Lower lobe of right lung (tissue), 2 donors: ENCODE measurements around the gene IMMP2L. TPM values are rescaled to one million over a fixed set of nuclear protein-coding genes. Genes with fewer than 3 reads are reported as not detected.

Experiments used
- ATAC-seq, 2 donors: fragments of 200-7000 bp; cut with Tn5 transposase; one replicate each; pipeline ENCODE4 v1.9.1; 2020 to 2022; ENCODE audit warnings: mild to moderate bottlenecking in 2 of 2, moderate library complexity in 2 of 2
- DNase-seq: peaks from one replicate; pipeline ENCODE4 v3.0.0-alpha.2; 2020
- H3K27ac ChIP-seq: fragments of 200-600 bp; one replicate; pipeline ENCODE4 v1.8.0; 2022
- H3K27me3 ChIP-seq: fragments of 200-600 bp; one replicate; pipeline ENCODE4 v1.8.0; 2022; ENCODE audit warnings: low read depth
- H3K36me3 ChIP-seq: fragments of 200-600 bp; one replicate; pipeline ENCODE4 v1.8.0; 2022; ENCODE audit warnings: mild to moderate bottlenecking
- H3K4me1 ChIP-seq: fragments of 200-600 bp; one replicate; pipeline ENCODE4 v1.8.0; 2022
- H3K4me3 ChIP-seq: fragments of 200-600 bp; one replicate; pipeline ENCODE4 v1.8.0; 2022; ENCODE audit warnings: mild to moderate bottlenecking
- H3K9me3 ChIP-seq: fragments of 200-600 bp; one replicate; pipeline ENCODE4 v1.8.0; 2022
- intact Hi-C: fragments of 100-400 bp; cut with DNase I; formaldehyde crosslinking; loops from one replicate; pipeline ENCODE4 v1.11.0; 2022
- total RNA-seq: library from RNA; stranded (reverse); fragmentation: NEBNext Ultra II Directional; extraction: Animal tissue kit (Norgen Biotek cat#: 25700); gene quantifications from one replicate; pipeline ENCODE4 v1.2.1, GENCODE V29; 2021
- TF ChIP-seq, protein P1 (sequence below): fragments of 200-600 bp; IDR thresholded peaks from one replicate; pipeline ENCODE4 v1.8.0; 2022; ENCODE audit warnings: antibody characterized with exemption, mild to moderate bottlenecking
- donor health status: DM: no; HTN: yes; CAD: no; lungs with severe emphysema.

The IMMP2L gene
- total RNA-seq, 1 donor from 2014 or later: 14.7 TPM

DNA sequence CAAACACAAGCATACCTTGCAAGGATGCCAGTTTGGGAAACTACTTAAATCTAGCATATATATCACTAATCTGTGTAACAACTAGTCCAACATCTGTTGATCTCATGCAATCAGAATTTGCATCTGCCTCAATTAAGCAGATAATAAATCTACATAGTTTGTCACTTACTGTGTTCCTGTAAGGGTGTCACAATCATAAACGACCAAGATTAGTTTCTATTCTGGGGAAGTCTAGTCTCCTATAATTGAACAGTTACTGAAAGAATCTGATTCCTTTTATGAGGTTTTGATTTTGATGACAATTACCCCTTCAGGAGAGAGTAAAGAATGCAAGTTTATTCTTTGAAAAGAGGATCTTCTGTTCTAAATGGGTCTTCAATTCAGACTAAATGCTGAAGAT, 556.8 kb downstream of the IMMP2L start:
- intact Hi-C loops: no loop called here
- TF ChIP-seq, protein P1, sequence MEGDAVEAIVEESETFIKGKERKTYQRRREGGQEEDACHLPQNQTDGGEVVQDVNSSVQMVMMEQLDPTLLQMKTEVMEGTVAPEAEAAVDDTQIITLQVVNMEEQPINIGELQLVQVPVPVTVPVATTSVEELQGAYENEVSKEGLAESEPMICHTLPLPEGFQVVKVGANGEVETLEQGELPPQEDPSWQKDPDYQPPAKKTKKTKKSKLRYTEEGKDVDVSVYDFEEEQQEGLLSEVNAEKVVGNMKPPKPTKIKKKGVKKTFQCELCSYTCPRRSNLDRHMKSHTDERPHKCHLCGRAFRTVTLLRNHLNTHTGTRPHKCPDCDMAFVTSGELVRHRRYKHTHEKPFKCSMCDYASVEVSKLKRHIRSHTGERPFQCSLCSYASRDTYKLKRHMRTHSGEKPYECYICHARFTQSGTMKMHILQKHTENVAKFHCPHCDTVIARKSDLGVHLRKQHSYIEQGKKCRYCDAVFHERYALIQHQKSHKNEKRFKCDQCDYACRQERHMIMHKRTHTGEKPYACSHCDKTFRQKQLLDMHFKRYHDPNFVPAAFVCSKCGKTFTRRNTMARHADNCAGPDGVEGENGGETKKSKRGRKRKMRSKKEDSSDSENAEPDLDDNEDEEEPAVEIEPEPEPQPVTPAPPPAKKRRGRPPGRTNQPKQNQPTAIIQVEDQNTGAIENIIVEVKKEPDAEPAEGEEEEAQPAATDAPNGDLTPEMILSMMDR: no peak

DNA sequence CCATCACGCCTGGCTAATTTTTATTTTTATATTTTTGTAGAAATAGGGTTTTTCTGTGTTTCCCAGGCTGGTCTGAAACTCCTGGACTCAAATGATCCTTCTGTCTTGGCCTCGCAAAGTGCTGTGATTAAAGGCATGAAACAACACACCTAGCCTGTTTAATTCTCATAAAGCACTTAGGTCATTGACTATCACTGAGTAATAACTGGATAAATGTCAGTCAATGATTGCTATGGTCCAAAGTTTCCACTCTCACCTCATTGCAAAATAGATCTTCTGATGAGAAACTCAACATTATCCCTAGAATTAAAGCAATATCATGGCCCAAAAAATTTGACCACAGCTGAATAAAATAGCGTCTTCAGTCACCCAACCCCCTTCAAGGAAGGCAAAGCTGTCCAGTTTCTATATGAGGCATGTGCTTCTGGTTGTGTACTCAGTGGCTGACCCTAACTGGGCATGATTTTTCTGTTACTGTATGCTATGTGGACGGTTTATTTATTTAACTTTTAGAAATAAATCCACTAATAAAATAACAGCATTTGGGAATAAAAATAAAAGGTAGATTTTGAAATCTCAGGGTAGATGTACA, 557.9 kb downstream of the IMMP2L start:
- Histone ChIP-seq H3K36me3 (no peaks in the 10 kb centered on the region), H3K4me1 (no peaks in the 10 kb centered on the region), H3K27ac (no peak overlapping the region), H3K9me3 (no peaks in the 10 kb centered on the region), H3K27me3 (no peaks in the 10 kb centered on the region), H3K4me3 (no peak overlapping the region)
- ATAC-seq (no peak), DNase-seq (no peak)
- TF ChIP-seq, protein P1: no peak
- intact Hi-C loops: no loop called here

More for the DNA sequence above, 556.8 kb downstream of the IMMP2L start:
- H3K9me3 ChIP-seq: no peaks in the 10 kb centered on the region
- no peak overlapping the region for H3K27ac ChIP-seq
- no peaks in the 10 kb centered on the region for H3K36me3 ChIP-seq
- no peak overlapping the region for H3K4me3 ChIP-seq
- no peaks in the 10 kb centered on the region for H3K27me3 ChIP-seq
- DNase-seq (no peak), ATAC-seq (no peak)
- H3K4me1 ChIP-seq: no peaks in the 10 kb centered on the region

DNA sequence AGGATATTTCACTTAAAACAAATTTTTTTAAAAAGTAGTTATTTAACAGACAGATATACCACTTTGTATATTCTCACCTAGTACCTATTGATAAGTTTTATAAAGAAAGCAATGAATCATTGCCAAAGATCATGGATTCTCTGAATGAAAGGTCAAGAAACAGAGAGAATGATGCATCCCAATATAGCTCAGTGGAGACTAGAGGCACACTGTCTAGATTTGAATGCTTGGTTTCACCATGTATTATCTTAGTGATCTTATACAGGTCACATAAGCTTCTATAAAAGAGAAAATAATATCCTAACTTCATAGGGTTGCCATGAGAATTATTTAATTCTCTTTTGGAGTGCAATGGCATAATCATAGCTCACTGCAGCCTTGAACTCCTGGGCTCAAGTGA, 558.4 kb downstream of the IMMP2L start:
- intact Hi-C loops: no loop called here
- H3K27ac ChIP-seq: no peak overlapping the region
- no peaks in the 10 kb centered on the region for H3K27me3 ChIP-seq
- H3K4me1 ChIP-seq: no peaks in the 10 kb centered on the region
- H3K4me3 ChIP-seq: no peak overlapping the region
- DNase-seq (no peak), ATAC-seq (no peak)
- H3K36me3 ChIP-seq: no peaks in the 10 kb centered on the region
- H3K9me3 ChIP-seq: no peaks in the 10 kb centered on the region
- TF ChIP-seq, protein P1: no peak

DNA sequence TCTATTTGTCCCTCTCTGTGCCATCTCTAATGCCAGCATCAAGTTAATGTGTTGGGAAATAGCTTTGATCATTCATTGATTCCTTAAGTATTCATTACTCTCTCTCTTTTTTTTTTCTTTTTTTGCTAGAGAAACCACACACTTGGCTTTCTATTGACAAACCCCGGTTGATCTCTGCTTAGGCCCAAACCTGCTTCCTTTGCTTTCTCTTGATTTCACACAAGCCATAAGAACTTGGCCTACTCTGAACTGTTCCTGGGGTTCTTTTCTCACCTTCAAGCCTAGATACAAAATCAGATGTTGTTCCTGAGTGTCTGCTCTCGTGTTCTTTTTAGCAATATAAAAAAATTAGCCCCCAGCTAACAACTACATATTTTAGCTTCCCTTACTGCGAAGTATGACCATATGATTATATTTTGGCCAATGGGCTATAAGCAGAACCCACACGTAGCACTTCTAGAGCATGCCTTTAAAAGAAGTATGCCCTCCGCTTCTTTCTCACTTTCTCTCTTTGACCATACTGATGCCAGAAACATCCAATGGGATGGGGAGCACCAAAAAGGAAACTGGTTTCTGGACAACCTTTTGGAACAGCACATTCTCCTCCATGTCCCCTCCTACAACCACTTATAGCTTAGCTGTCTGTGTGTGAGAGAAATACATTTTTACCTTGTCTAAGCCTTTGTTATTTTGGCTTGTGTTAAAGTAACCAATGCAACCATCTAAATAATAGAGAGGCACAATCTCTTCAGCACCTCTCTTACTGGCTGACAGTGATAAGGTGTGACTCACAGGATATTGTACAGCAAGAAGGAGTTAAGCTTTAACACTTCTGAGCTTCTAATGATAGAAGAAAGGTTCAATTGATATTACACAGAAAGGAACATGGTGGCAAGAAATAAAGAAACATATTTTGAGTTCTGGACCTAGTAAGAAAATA, 568.0 kb downstream of the IMMP2L start:
- no peak overlapping the region for H3K27ac ChIP-seq
- ATAC-seq: no peak

DNA sequence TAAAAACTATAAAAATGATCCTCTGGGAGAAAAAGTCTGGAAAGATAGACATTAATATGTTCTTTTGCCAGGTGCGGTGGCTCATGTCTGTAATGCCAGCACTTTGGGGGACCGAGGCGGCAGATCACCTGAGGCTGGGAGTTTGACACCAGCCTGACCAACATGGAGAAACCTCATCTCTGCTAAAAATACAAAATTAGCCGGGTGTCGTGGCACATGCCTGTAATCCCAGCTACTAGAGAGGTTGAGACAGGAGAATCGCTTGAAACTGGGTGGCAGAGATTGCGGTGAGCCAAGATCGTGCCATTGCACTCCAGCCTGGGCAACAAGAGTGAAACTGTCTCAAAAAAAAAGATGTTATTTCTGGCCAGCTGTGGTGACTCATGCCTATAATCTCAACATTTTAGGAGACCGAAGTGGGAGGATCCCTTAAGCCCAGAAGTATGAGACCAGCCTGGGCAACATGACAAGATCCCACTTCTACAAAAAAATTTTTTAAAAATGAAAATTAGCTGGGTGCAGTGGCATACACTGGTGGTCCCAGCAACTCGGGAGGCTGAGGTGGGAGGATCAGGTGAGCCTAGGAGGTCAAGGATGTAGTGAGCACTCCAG, 573.3 kb downstream of the IMMP2L start:
- TF ChIP-seq, protein P1: no peak
- H3K4me3 ChIP-seq: no peak overlapping the region
- H3K4me1 ChIP-seq: no peaks in the 10 kb centered on the region
- H3K27me3 ChIP-seq: no peaks in the 10 kb centered on the region
- intact Hi-C loops: no loop called here
- H3K36me3 ChIP-seq: no peaks in the 10 kb centered on the region
- no peaks in the 10 kb centered on the region for H3K9me3 ChIP-seq
- DNase-seq (no peak), ATAC-seq (no peak)
- no peak overlapping the region for H3K27ac ChIP-seq

More for the DNA sequence above, 568.0 kb downstream of the IMMP2L start:
- Histone ChIP-seq H3K36me3 (no peaks in the 10 kb centered on the region), H3K27me3 (no peaks in the 10 kb centered on the region), H3K4me3 (no peak overlapping the region), H3K4me1 (no peaks in the 10 kb centered on the region), H3K9me3 (no peaks in the 10 kb centered on the region)
- intact Hi-C loops: no loop called here
- DNase-seq: no peak
- TF ChIP-seq, protein P1: no peak
